NCI-H345 treated with DMSO at 0.1 percent for 48 hours (cell line): ENCODE data around the gene ATP6V1G2.
"Not testable (repeated sequence)": the region's sequence is repeated elsewhere in the genome, so short reads cannot be mapped to it uniquely, and the experiment has no call there.

Experiments
- DNase-seq: peaks from one replicate; lab custom pipeline; 2025; ENCODE audit not compliant: unreplicated experiment; lab: John Stamatoyannopoulos, UW

The ATP6V1G2 gene

GRCh38 chr6:31529329-31530150, 16.9 kb downstream of the ATP6V1G2 start:
- DNase-seq: no peak

GRCh38 chr6:31528821-31529328, 17.5 kb downstream of the ATP6V1G2 start, which contains the start of gene MCCD1:
Gene MCCD1, plus strand, starts transcription at chr6:31528962. Its CDS starts 53 bp downstream, at chr6:31529015.
- DNase-seq: no peak

GRCh38 chr6:31528307-31528777, 18.1 kb downstream of the ATP6V1G2 start:
- no peak for DNase-seq

GRCh38 chr6:31525932-31526591, 20.3 kb downstream of the ATP6V1G2 start:
- DNase-seq: no peak

- no peak for DNase-seq
These were observed 20.9 kb downstream of the ATP6V1G2 start for GRCh38 chr6:31525553-31525931.

- DNase-seq: no peak
These were observed 24.6 kb downstream of the ATP6V1G2 start for GRCh38 chr6:31521835-31522234.

GRCh38 chr6:31513456-31514165, 32.8 kb downstream of the ATP6V1G2 start:
- no peak for DNase-seq

- no peak for DNase-seq
These were observed 36.4 kb downstream of the ATP6V1G2 start for GRCh38 chr6:31510007-31510406.

- DNase-seq: not testable (repeated sequence)
These were observed 37.4 kb downstream of the ATP6V1G2 start for GRCh38 chr6:31509036-31509435.

- DNase-seq: no peak
These were observed 43.8 kb downstream of the ATP6V1G2 start for GRCh38 chr6:31502586-31502985.

- not testable (repeated sequence) for DNase-seq
These were observed 46.8 kb downstream of the ATP6V1G2 start for GRCh38 chr6:31499648-31500047.

- no peak for DNase-seq
These were observed 47.7 kb downstream of the ATP6V1G2 start for GRCh38 chr6:31498748-31499147.

GRCh38 chr6:31497531-31498476, 48.6 kb downstream of the ATP6V1G2 start, which contains the start of gene MICB:
Gene MICB, plus strand, starts transcription at chr6:31498145. Its CDS starts 49 bp downstream, at chr6:31498194.
- no peak for DNase-seq

- not testable (repeated sequence) for DNase-seq
These were observed 49.6 kb downstream of the ATP6V1G2 start for GRCh38 chr6:31496826-31497225.

- no peak for DNase-seq
These were observed 50.8 kb downstream of the ATP6V1G2 start for GRCh38 chr6:31495580-31495979.
